ENCODE measurements around the gene ADGRG3. TPM values are rescaled to one million over a fixed set of nuclear protein-coding genes. Genes with fewer than 3 reads are reported as not detected.

Gene ADGRG3
- total RNA-seq, 2 experiments from 2014 or later: 0.13 TPM; not detected in 1

DNA sequence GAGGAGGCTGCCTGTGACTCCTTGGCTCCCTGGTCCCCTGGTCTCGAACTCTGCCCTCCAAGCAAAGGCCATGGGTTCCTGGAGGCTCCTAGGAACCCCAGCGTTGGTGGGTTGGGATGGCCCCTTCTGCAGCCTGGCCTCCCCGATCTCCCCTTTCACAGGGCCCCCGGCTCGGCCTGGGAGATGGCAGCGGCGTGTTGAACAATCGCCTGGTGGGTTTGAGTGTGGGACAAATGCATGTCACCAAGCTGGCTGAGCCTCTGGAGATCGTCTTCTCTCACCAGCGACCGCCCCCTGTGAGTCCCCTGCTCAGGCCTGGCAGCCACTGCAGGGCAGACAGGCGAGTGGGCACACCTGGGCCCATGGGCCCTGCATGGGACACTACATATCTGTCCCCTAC lies 10.9 kb downstream of the ADGRG3 start:
- CTCF ChIA-PET: no interaction called here
- Mint-ChIP-seq H3K27ac (no peak overlapping the region), H3K36me3 (ENCODE audit: low read depth) (no peaks in the 10 kb centered on the region), H3K27me3 (ENCODE audit: low read depth) (peaks cover 5% of the 10 kb centered on the region), H3K4me3 (no peak overlapping the region), H3K4me1 (ENCODE audit: low read depth) (peaks cover 12% of the 10 kb centered on the region), H3K9me3 (ENCODE audit: insufficient read depth) (no peaks in the 10 kb centered on the region)
- POLR2A ChIA-PET: no interaction called here
- DNase-seq (no peak), ATAC-seq (no peak)

DNA sequence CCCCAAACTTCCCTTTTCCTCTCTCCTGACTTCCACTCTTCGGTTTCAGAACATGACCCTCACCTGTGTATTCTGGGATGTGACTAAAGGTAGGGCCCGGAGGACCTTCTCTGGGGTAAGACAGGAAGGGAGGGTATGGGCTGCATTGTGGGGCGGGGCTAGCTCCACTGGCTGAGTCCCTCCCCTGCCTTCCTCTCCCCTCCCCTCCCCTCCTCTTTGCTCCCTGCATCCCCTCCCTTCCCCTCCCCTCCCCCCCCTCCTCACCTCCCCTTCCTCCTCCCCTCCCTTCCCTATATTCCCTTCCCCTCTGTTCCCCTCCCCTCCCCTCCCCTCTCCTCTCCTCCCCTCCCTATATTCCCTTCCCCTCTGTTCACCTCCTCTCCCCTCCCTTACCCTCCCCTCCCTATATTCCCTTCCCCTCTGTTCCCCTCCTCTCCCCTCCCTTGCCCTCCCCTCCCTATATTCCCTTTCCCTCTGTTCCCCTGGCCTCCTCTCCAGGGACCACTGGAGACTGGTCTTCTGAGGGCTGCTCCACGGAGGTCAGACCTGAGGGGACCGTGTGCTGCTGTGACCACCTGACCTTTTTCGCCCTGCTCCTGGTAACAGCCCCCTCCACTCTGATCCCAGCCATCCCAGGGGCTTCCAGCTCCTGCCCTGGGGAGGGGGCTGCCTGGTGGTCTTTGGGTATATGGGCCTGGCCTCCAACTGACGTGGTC lies 11.8 kb downstream of the ADGRG3 start:
- ChIA-PET CTCF (interaction anchor here (1.5 kb wide), 2 partner anchors 8 to 47 kb away, joined by 4 read pairs; no protein-coding TSS in a partner anchor), POLR2A (no interaction called here)
- ATAC-seq (peak; percentile 48), DNase-seq (no peak)
- Mint-ChIP-seq H3K27me3 (ENCODE audit: low read depth) (peaks cover 3% of the 10 kb centered on the region), H3K4me3 (no peak overlapping the region), H3K27ac (no peak overlapping the region), H3K4me1 (ENCODE audit: low read depth) (peaks cover 12% of the 10 kb centered on the region), H3K36me3 (ENCODE audit: low read depth) (no peaks in the 10 kb centered on the region), H3K9me3 (ENCODE audit: insufficient read depth) (no peaks in the 10 kb centered on the region)

DNA sequence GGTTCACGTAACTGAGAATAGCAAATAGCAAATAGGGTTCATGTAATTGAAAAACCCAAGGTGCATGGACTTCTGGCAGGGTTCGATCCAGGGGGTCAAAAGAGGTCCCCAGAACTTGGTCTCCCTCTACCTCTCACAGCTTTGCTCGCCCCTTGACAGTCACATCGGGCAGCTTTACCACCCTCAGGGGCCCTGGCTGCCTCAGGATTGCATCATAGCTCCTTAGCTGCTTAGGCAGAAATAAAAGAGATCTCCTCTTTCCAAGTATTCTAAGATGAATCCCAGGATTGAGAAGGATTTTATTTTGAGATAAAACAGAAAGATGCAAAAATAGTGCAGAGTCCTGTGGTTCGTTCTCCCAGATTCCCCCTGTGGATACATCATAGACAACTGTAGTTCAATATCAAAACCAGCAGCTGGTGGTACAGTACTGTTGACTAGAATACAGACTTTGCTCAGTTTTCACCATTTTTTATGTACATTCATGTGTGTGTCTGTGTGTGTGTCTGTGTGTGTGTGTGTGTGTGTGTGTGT lies 12.8 kb downstream of the ADGRG3 start:
- DNase-seq (no peak), ATAC-seq (no peak)
- no peak overlapping the region for H3K4me3 Mint-ChIP-seq
- CTCF ChIA-PET: interaction anchor here (0.6 to 1.5 kb wide), 3 partner anchors 9 to 46 kb away, joined by 3 to 4 read pairs (median 4); no protein-coding TSS in a partner anchor
- H3K27me3 Mint-ChIP-seq (ENCODE audit: low read depth): no peaks in the 10 kb centered on the region
- H3K27ac Mint-ChIP-seq: no peak overlapping the region
- POLR2A ChIA-PET: no interaction called here
- H3K36me3 Mint-ChIP-seq (ENCODE audit: low read depth): no peaks in the 10 kb centered on the region
- H3K9me3 Mint-ChIP-seq (ENCODE audit: insufficient read depth): no peaks in the 10 kb centered on the region
- peaks cover 12% of the 10 kb centered on the region for H3K4me1 Mint-ChIP-seq (ENCODE audit: low read depth)

- Mint-ChIP-seq H3K36me3 (ENCODE audit: low read depth) (no peaks in the 10 kb centered on the region), H3K9me3 (ENCODE audit: insufficient read depth) (no peaks in the 10 kb centered on the region), H3K4me3 (no peak overlapping the region), H3K27me3 (ENCODE audit: low read depth) (no peaks in the 10 kb centered on the region), H3K4me1 (ENCODE audit: low read depth) (peaks cover 12% of the 10 kb centered on the region), H3K27ac (no peak overlapping the region)
- ATAC-seq (no peak), DNase-seq (no peak)
- ChIA-PET POLR2A (interaction anchor here (1.1 kb wide), 1 partner anchor 10 kb away, joined by 4 read pairs; no protein-coding TSS in a partner anchor), CTCF (interaction anchor here (1.2 to 1.5 kb wide), 3 partner anchors 10 to 45 kb away, joined by 3 to 4 read pairs (median 4); no protein-coding TSS in a partner anchor)
Measured at GRCh38 chr16:57681950-57682728, 14.0 kb downstream of the ADGRG3 start.

DNA sequence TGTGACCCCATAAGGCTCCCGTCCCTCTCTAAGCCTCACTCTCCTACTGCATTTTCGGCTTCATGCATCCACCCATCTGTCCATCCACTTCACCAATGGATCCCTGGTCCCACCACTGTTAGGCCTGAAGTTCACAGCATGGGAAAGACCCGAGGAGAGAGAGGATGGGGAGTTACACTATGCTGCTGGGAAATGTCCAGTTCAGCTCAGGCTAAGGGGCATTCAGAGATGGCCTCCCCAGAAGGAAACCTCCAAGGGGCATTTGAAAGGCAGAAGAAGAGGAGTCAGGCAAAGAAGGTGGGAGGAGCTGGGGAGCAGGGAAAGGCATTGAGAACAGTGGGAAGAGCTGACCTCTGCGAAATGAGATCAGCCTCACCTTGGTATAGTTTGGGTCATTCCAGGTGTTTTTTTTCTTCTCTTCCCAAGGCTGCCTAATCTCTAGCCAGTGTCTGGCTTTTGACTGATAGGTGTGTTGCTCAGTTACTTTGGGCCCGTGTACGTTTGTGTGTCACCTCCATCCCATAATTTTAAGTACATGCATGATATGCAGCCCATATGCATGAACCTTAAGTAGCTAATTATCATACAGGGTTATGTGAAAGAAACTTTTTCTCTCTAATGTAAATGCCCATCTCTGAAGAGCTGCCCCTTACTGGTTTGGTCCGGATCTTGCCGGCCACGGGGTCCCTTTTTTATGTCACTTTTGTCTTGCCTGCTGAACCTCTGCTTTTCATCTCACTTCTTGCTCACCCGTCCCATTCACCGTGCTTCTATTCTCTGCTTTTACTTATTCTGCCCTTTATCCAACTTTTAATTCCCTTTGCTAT lies 14.9 kb downstream of the ADGRG3 start:
- peak overlapping the region; percentile 23 for H3K27ac Mint-ChIP-seq
- peaks cover 18% of the 10 kb centered on the region for H3K4me1 Mint-ChIP-seq (ENCODE audit: low read depth)
- H3K36me3 Mint-ChIP-seq (ENCODE audit: low read depth): no peaks in the 10 kb centered on the region
- POLR2A ChIA-PET: interaction anchor here (1.1 kb wide), 1 partner anchor 11 kb away, joined by 4 read pairs; no protein-coding TSS in a partner anchor
- no peak for ATAC-seq
- no peaks in the 10 kb centered on the region for H3K9me3 Mint-ChIP-seq (ENCODE audit: insufficient read depth)
- no peak overlapping the region for H3K4me3 Mint-ChIP-seq
- CTCF ChIA-PET: no interaction called here
- H3K27me3 Mint-ChIP-seq (ENCODE audit: low read depth): no peaks in the 10 kb centered on the region
- DNase-seq: no peak

DNA sequence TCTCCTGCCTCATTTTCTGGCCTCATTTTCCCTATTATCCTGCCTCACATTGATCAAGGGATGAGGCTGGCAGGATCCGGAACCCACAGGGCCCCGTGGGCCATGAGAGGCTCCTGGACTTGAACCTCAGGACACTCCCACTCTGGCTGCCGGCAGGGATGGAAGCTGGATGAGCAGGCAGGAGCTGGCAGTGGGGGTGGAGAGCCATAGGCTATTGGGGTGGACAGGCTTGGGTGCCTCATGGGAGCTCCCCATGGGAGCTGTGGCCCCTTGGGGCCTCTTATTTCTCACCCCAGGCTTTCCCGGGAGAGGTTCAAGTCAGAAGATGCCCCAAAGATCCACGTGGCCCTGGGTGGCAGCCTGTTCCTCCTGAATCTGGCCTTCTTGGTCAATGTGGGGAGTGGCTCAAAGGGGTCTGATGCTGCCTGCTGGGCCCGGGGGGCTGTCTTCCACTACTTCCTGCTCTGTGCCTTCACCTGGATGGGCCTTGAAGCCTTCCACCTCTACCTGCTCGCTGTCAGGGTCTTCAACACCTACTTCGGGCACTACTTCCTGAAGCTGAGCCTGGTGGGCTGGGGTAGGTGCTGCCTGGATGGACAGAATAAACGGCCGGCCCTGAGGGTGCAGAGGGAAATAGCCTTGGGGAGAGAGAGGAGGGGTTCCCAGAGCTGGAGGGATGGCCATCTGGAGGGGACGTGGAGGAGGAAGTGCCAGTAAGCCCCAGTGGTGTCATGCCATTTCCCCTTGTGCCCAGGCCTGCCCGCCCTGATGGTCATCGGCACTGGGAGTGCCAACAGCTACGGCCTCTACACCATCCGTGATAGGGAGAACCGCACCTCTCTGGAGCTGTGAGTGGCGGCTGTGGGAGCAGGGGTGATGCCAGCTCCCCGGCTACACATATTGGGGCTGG lies 15.8 kb downstream of the ADGRG3 start:
- POLR2A ChIA-PET: no interaction called here
- peak overlapping the region; percentile 17 for H3K27ac Mint-ChIP-seq
- no peaks in the 10 kb centered on the region for H3K27me3 Mint-ChIP-seq (ENCODE audit: low read depth)
- H3K4me1 Mint-ChIP-seq (ENCODE audit: low read depth): peaks cover 26% of the 10 kb centered on the region
- no peaks in the 10 kb centered on the region for H3K9me3 Mint-ChIP-seq (ENCODE audit: insufficient read depth)
- no peak for ATAC-seq
- no peaks in the 10 kb centered on the region for H3K36me3 Mint-ChIP-seq (ENCODE audit: low read depth)
- CTCF ChIA-PET: no interaction called here
- DNase-seq: no peak
- no peak overlapping the region for H3K4me3 Mint-ChIP-seq

DNA sequence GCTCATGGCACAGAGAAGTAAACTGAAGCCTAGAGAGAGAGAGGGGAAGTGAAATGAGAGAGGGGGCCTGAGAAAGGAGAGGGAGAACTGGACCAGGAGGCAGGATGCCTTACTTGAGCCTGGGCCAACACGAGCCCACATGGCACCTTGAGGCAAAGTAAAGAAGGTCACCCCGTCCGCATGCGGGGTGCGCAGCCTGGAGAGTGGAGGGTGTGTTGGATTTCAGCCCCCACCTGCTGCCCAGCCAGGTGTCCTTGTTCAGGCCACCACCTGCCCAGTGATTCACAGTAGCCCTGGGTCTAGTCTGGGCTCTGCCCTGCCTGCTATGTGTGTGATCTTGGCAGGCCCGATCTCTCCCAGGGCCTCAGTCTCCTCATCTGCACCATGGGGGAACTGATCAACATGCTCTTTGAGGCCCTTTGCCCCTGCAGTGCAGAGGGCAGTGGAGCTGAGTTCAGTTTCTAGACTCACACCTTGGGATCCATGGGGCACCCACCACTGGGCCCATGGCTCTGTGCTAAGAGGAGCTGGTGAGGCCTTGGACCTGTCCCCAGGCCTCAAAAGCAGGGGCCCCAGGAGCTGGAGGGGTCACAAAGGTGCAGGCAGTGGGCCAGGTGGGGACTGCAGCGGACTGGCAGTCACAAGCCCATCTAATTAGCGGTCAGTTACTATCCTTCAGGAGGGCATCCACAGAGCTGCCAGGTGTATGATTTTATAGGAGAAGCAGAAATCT lies 16.7 kb downstream of the ADGRG3 start:
- H3K4me3 Mint-ChIP-seq: no peak overlapping the region
- DNase-seq: no peak
- POLR2A ChIA-PET: no interaction called here
- no peaks in the 10 kb centered on the region for H3K36me3 Mint-ChIP-seq (ENCODE audit: low read depth)
- CTCF ChIA-PET: interaction anchor here (1.1 kb wide), 1 partner anchor 95 kb away, joined by 3 read pairs; no protein-coding TSS in a partner anchor
- no peaks in the 10 kb centered on the region for H3K9me3 Mint-ChIP-seq (ENCODE audit: insufficient read depth)
- H3K27me3 Mint-ChIP-seq (ENCODE audit: low read depth): no peaks in the 10 kb centered on the region
- peaks cover 31% of the 10 kb centered on the region for H3K4me1 Mint-ChIP-seq (ENCODE audit: low read depth)
- no peak for ATAC-seq
- H3K27ac Mint-ChIP-seq: peak overlapping the region; percentile 16

DNA sequence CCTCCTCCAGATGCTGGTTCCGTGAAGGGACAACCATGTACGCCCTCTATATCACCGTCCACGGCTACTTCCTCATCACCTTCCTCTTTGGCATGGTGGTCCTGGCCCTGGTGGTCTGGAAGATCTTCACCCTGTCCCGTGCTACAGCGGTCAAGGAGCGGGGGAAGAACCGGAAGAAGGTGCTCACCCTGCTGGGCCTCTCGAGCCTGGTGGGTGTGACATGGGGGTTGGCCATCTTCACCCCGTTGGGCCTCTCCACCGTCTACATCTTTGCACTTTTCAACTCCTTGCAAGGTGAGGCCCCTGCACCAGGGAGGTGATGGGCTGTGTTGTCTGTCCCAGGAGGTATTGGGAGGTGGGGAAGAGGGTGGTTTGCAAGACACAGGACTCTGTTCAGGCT lies 17.5 kb downstream of the ADGRG3 start:
- Mint-ChIP-seq H3K4me3 (no peak overlapping the region), H3K4me1 (ENCODE audit: low read depth) (peaks cover 35% of the 10 kb centered on the region), H3K36me3 (ENCODE audit: low read depth) (no peaks in the 10 kb centered on the region), H3K9me3 (ENCODE audit: insufficient read depth) (no peaks in the 10 kb centered on the region), H3K27me3 (ENCODE audit: low read depth) (no peaks in the 10 kb centered on the region), H3K27ac (no peak overlapping the region)
- DNase-seq: no peak
- CTCF ChIA-PET: interaction anchor here (1.1 kb wide), 1 partner anchor 96 kb away, joined by 3 read pairs; no protein-coding TSS in a partner anchor
- no peak for ATAC-seq
- POLR2A ChIA-PET: no interaction called here

DNA sequence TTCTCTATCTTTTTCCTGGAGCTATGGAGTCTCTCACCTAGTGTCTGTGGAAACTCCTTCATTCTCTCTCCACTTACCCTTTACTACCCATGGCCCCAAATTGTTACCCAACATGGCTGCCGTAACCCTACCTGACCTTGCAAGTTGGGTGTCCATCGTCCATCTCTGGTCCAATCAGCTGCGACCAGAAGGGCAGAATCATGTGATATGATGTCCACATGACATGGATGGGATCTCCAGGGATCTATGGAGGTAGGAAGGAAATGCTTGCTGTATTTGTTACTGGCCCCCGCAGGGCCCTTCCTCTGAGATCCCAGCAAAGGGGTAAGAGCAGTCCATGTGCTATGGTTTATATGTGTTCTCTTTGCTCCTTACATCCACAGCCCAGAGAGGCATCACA lies 18.5 kb downstream of the ADGRG3 start:
- no peak for DNase-seq
- Mint-ChIP-seq H3K27ac (no peak overlapping the region), H3K27me3 (ENCODE audit: low read depth) (no peaks in the 10 kb centered on the region), H3K4me3 (no peak overlapping the region), H3K4me1 (ENCODE audit: low read depth) (peaks cover 39% of the 10 kb centered on the region), H3K9me3 (ENCODE audit: insufficient read depth) (no peaks in the 10 kb centered on the region), H3K36me3 (ENCODE audit: low read depth) (no peaks in the 10 kb centered on the region)
- POLR2A ChIA-PET: no interaction called here
- no peak for ATAC-seq
- CTCF ChIA-PET: no interaction called here

GRCh38 chr16:57687363-57687929 lies 19.3 kb downstream of the ADGRG3 start:
- Mint-ChIP-seq H3K27me3 (ENCODE audit: low read depth) (no peaks in the 10 kb centered on the region), H3K27ac (peak overlapping the region; percentile 93), H3K36me3 (ENCODE audit: low read depth) (no peaks in the 10 kb centered on the region), H3K4me3 (no peak overlapping the region), H3K4me1 (ENCODE audit: low read depth) (peaks cover 44% of the 10 kb centered on the region), H3K9me3 (ENCODE audit: insufficient read depth) (no peaks in the 10 kb centered on the region)
- ChIA-PET POLR2A (no interaction called here), CTCF (no interaction called here)
- DNase-seq (no peak), ATAC-seq (no peak)
